Keratinocyte (primary cell): ENCODE results near the gene LRRC43.

Source experiments
- EZH2 ChIP-seq: IDR thresholded peaks from one replicate; pipeline ENCODE4 v1.6.1; 2012; ENCODE audit warnings: inconsistent platforms, mild to moderate bottlenecking, low read length, moderate library complexity
- TF ChIP-seq, protein P1 (sequence below), 3 experiments: IDR thresholded peaks in 1 of 3; conservative IDR thresholded peaks in 1 of 3; optimal IDR thresholded peaks in 1 of 3; 2 replicates in 2 of 3; 3 replicates in 1 of 3; pipeline versions ENCODE3 to v1.5.1; 2011; ENCODE audit warnings: low read length in 3 of 3, mild to moderate bottlenecking in 3 of 3, moderate library complexity in 2 of 3, control low read depth in 1 of 3, inconsistent platforms in 1 of 3; ENCODE audit not compliant: insufficient read depth in 2 of 3; ENCODE audit errors: extremely low read depth in 1 of 3

DNA sequence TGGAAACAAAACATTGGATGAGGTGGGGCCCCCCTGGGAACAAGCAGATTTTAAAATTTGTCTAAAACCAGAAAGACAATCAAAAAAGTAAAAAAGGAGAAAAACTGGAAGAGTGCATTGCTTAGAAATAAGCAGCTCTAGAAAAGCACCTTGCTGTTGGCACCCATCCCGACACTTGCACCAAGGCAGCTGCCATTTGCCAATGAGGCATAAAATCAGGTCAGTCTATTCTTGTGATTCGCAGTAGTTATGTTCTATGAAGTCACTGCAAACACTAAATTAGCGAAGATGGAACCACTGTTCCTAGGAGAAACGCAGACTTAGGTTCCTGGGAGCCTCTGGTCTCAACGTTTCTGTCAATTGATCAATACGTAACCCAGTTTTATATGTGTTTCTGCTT lies 67.1 kb downstream of the LRRC43 start:
- TF ChIP-seq, protein P1, sequence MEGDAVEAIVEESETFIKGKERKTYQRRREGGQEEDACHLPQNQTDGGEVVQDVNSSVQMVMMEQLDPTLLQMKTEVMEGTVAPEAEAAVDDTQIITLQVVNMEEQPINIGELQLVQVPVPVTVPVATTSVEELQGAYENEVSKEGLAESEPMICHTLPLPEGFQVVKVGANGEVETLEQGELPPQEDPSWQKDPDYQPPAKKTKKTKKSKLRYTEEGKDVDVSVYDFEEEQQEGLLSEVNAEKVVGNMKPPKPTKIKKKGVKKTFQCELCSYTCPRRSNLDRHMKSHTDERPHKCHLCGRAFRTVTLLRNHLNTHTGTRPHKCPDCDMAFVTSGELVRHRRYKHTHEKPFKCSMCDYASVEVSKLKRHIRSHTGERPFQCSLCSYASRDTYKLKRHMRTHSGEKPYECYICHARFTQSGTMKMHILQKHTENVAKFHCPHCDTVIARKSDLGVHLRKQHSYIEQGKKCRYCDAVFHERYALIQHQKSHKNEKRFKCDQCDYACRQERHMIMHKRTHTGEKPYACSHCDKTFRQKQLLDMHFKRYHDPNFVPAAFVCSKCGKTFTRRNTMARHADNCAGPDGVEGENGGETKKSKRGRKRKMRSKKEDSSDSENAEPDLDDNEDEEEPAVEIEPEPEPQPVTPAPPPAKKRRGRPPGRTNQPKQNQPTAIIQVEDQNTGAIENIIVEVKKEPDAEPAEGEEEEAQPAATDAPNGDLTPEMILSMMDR (optimal IDR thresholded peaks at IDR 0.05 in 1 of 3, IDR thresholded peaks at IDR 0.05 in 1 of 3, conservative IDR thresholded peaks at IDR 0.05 in 1 of 3; ENCODE audit: extremely low read depth in 1 of 3, insufficient read depth in 2 of 3, low read length in 3 of 3), result no peak
- no peak for TF ChIP-seq EZH2
